Measurements from ENCODE around the gene GNAI2. TPM values are rescaled to one million over a fixed set of nuclear protein-coding genes. Genes with fewer than 3 reads are reported as not detected.

GNAI2 gene
- total RNA-seq, 2 experiments from 2014 or later = 238 to 242 TPM

GRCh38 chr3:50264964-50265485 is 29.0 kb downstream of the GNAI2 start:
- DNase-seq = no peak
- CTCF ChIA-PET = interaction anchor here (1.9 to 11.8 kb wide), 3 partner anchors 10 to 74 kb away, joined by 6 to 97 read pairs (median 16); partner anchors contain the start of gene GNAT1
- no peak overlapping the region for H3K27ac Mint-ChIP-seq

GRCh38 chr3:50265571-50265970 is 29.6 kb downstream of the GNAI2 start:
- H3K27ac Mint-ChIP-seq = no peak overlapping the region
- no peak for TF ChIP-seq CTCF (IDR thresholded peaks at IDR 0.05)
- intact Hi-C loops (cut with micrococcal nuclease) = no loop called here
- ATAC-seq (no peak), DNase-seq (no peak)
- no peaks in the 10 kb centered on the region for H3K36me3 Mint-ChIP-seq (ENCODE audit: low read depth)
- no peak overlapping the region for H3K4me3 Mint-ChIP-seq
- no peaks in the 10 kb centered on the region for H3K4me1 Mint-ChIP-seq (ENCODE audit: low read depth)
- H3K9me3 Mint-ChIP-seq = no peaks in the 10 kb centered on the region
- ChIA-PET CTCF (interaction anchor here (1.5 to 3.3 kb wide), 4 partner anchors 9 to 74 kb away, joined by 3 to 16 read pairs (median 9); partner anchors contain the start of gene GNAT1), POLR2A (interaction anchor here (1.3 to 3.3 kb wide), 3 partner anchors 9 to 38 kb away, joined by 4 to 10 read pairs (median 9); no protein-coding TSS in a partner anchor)
- H3K27me3 Mint-ChIP-seq = peaks cover 15% of the 10 kb centered on the region

More at GRCh38 chr3:50264964-50265485, 29.0 kb downstream of the GNAI2 start:
- TF ChIP-seq CTCF (IDR thresholded peaks at IDR 0.05) = no peak
- Mint-ChIP-seq H3K9me3 (no peaks in the 10 kb centered on the region), H3K27me3 (peaks cover 15% of the 10 kb centered on the region), H3K36me3 (ENCODE audit: low read depth) (no peaks in the 10 kb centered on the region), H3K4me3 (no peak overlapping the region), H3K4me1 (ENCODE audit: low read depth) (no peaks in the 10 kb centered on the region)
- intact Hi-C loops (cut with micrococcal nuclease) = no loop called here
- no peak for ATAC-seq
- POLR2A ChIA-PET = interaction anchor here (1.3 to 3.3 kb wide), 3 partner anchors 10 to 38 kb away, joined by 4 to 10 read pairs (median 9); no protein-coding TSS in a partner anchor

- no peak for ATAC-seq
- DNase-seq = no peak
- ChIA-PET CTCF (interaction anchor here (1.5 to 3.3 kb wide), 4 partner anchors 9 to 75 kb away, joined by 3 to 16 read pairs (median 9); partner anchors contain the start of gene GNAT1), POLR2A (interaction anchor here (2.4 to 3.3 kb wide), 2 partner anchors 19 to 39 kb away, joined by 9 to 10 read pairs; no protein-coding TSS in a partner anchor)
- intact Hi-C loops (cut with micrococcal nuclease) = no loop called here
- H3K9me3 Mint-ChIP-seq = no peaks in the 10 kb centered on the region
- TF ChIP-seq CTCF (IDR thresholded peaks at IDR 0.05) = no peak
- no peaks in the 10 kb centered on the region for H3K4me1 Mint-ChIP-seq (ENCODE audit: low read depth)
- H3K27ac Mint-ChIP-seq = no peak overlapping the region
- no peaks in the 10 kb centered on the region for H3K36me3 Mint-ChIP-seq (ENCODE audit: low read depth)
- peaks cover 15% of the 10 kb centered on the region for H3K27me3 Mint-ChIP-seq
- H3K4me3 Mint-ChIP-seq = no peak overlapping the region
Measured at GRCh38 chr3:50266017-50266416, 30.0 kb downstream of the GNAI2 start.

DNA sequence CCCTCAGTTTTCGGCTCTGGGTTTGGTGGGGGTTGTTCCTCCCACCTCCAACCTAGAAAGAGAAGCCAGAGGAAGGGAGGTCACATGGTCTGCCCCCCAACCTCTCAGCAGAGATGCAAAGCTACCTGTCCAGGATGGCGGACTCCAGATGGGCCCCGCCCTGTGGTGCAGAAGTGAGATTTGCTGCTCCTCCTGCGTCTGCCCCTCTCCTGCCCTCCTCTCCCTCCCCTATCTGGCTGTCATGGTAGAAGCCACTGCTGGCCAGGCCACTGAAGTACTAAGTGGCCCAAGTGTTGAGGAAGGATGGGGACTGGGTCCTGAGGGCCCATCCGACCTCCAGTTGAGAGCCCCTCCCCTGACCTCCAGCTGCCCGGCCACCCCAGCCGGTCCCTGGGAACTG is 30.8 kb downstream of the GNAI2 start:
- intact Hi-C loops (cut with micrococcal nuclease) = no loop called here
- no peak for ATAC-seq
- ChIA-PET CTCF (interaction anchor here (0.7 to 3.3 kb wide), 4 partner anchors 31 to 76 kb away, joined by 3 to 16 read pairs (median 8); partner anchors contain the start of genes GNAI2 and GNAT1), POLR2A (interaction anchor here (0.8 to 3.3 kb wide), 5 partner anchors 19 to 40 kb away, joined by 3 to 10 read pairs (median 5); partner anchors contain the start of genes HYAL3 and NAA80)
- DNase-seq = no peak
- Mint-ChIP-seq H3K4me3 (no peak overlapping the region), H3K9me3 (no peaks in the 10 kb centered on the region), H3K27me3 (peaks cover 15% of the 10 kb centered on the region), H3K27ac (no peak overlapping the region), H3K36me3 (ENCODE audit: low read depth) (no peaks in the 10 kb centered on the region), H3K4me1 (ENCODE audit: low read depth) (no peaks in the 10 kb centered on the region)
- TF ChIP-seq CTCF (IDR thresholded peaks at IDR 0.05) = no peak
